ENCODE results near the gene ASPG. TPM values are rescaled to one million over a fixed set of nuclear protein-coding genes. Genes with fewer than 3 reads are reported as not detected.
A peak's percentile ranks its signal among the peaks of the same experiment; 100 is the strongest.

The ASPG gene
- total RNA-seq, 1 experiment from 2014 or later: not detected

DNA sequence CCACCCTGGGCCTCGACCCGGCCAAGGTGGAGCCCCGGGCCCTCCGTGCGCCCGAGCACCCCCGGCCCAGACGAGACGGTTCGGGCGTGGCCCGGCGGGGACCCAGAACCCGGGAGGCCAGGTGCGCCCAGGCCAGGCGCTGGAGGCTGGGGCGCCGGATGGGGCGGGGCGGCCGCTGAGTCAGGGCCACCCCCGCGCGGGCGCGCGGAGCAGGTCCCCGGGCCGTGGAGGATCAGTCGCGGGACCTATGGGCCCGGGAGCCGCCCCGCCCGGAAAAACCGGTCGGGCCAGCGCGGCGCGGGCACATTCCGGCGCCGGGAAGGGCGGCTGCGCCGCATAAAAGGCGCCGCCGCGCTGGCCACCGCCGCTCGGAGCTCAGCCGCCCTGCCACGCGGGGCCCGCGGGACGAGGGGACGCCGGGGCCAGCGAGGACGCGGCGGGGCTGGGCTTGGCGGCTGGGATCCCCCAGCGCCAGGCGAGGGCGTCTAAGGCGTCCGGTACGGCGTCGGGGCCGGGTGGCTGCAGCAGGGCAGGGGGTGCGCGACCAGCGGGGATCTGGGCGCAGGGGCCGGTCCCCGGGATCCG, 31.3 kb downstream of the ASPG start:
- POLR2A ChIA-PET: no interaction called here
- CTCF ChIA-PET: no interaction called here

DNA sequence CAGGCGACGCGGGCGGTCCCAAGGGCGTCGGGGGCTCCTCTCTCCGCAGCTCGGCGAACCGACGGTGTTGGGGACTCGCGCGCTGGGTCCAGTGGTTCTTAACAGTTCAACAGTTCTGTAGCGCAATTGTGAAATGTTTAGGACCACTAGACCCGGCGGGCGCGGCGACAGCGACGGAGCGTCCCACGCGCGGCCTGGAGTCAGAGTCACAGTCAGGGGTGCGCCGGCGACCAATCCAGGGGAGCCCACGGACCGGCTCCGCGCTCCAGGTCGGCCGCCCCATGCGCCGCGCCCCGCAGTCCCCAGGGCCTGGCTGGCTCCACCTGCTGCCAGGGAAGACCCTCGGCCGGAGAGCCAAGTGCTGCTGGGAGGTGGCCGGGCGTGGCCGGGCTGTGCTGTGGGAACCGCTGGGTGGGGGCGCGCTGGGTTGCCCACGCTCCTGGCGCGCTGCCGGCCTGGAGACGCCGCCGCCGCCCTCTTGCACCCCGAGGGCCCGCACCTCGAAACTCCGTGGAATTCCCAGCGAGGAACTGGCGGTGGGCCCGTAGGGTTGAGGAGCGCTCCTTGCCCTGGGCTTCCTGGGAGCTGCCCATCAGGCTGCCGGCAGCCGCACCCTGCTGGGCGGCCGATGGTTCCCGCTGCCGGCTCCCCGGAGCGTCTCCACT, 32.0 kb downstream of the ASPG start:
- Histone ChIP-seq H3K4me3 (ENCODE audit: low read depth in 2 of 2, low read length in 2 of 2) (0 out of 4 replicates have a peak overlapping the region, but pooled peaks of 1 of the 2 experiments have one; percentile 31), H3K36me3 (ENCODE audit: control insufficient read depth, insufficient read depth, low read length) (no peaks in the 10 kb centered on the region; the same call in 1 of the 2 replicates), H3K9me3 (ENCODE audit: control insufficient read depth, insufficient read depth, low read depth, low read length) (no peaks in the 10 kb centered on the region), H3K27me3 (ENCODE audit: control insufficient read depth, insufficient read depth, low read length) (no peaks in the 10 kb centered on the region; the same call in 1 of the 2 replicates), H3K27ac (ENCODE audit: low read length) (no peak overlapping the region), H3K4me1 (ENCODE audit: control insufficient read depth, insufficient read depth, low read length) (no peaks in the 10 kb centered on the region)
- in situ Hi-C loops (cut with HindIII; ENCODE audit: low pct_unique_long_range_greater_than_20kb, low sequenced_read_pairs): no loop called here
- ChIA-PET CTCF (no interaction called here), POLR2A (no interaction called here)
- intact Hi-C loops (cut with micrococcal nuclease; ENCODE audit: unreplicated experiment): no loop called here
- no peak for DNase-seq (ENCODE audit: low read depth, low spot score)
- no TSS peak for BruUV-seq (replicated peaks)
- peak; percentile 35; the same call in 1 of the 2 replicates for ATAC-seq
- TF ChIP-seq POLR2AphosphoS5 (IDR thresholded peaks at IDR 0.05; ENCODE audit: low read depth, low read length) (no peak), CTCF (IDR thresholded peaks at IDR 0.05) (no peak), TCF7L2 (IDR thresholded peaks at IDR 0.05; ENCODE audit: low read depth, low read length) (no peak), SIN3A (IDR thresholded peaks at IDR 0.05; ENCODE audit: borderline replicate concordance, insufficient read depth, low read depth, low read length) (no peak)
- TF ChIP-seq, protein P1, sequence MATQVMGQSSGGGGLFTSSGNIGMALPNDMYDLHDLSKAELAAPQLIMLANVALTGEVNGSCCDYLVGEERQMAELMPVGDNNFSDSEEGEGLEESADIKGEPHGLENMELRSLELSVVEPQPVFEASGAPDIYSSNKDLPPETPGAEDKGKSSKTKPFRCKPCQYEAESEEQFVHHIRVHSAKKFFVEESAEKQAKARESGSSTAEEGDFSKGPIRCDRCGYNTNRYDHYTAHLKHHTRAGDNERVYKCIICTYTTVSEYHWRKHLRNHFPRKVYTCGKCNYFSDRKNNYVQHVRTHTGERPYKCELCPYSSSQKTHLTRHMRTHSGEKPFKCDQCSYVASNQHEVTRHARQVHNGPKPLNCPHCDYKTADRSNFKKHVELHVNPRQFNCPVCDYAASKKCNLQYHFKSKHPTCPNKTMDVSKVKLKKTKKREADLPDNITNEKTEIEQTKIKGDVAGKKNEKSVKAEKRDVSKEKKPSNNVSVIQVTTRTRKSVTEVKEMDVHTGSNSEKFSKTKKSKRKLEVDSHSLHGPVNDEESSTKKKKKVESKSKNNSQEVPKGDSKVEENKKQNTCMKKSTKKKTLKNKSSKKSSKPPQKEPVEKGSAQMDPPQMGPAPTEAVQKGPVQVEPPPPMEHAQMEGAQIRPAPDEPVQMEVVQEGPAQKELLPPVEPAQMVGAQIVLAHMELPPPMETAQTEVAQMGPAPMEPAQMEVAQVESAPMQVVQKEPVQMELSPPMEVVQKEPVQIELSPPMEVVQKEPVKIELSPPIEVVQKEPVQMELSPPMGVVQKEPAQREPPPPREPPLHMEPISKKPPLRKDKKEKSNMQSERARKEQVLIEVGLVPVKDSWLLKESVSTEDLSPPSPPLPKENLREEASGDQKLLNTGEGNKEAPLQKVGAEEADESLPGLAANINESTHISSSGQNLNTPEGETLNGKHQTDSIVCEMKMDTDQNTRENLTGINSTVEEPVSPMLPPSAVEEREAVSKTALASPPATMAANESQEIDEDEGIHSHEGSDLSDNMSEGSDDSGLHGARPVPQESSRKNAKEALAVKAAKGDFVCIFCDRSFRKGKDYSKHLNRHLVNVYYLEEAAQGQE (IDR thresholded peaks at IDR 0.05; ENCODE audit: insufficient read depth in 1 of 2, low read depth in 2 of 2, low read length in 1 of 2): no peak

More for the DNA sequence above, 31.3 kb downstream of the ASPG start:
- Histone ChIP-seq H3K4me1 (ENCODE audit: control insufficient read depth, insufficient read depth, low read length) (no peaks in the 10 kb centered on the region), H3K27ac (ENCODE audit: low read length) (no peak overlapping the region), H3K9me3 (ENCODE audit: control insufficient read depth, insufficient read depth, low read depth, low read length) (no peaks in the 10 kb centered on the region), H3K4me3 (ENCODE audit: low read depth in 2 of 2, low read length in 2 of 2) (peak overlapping the region; percentile 31 to 37), H3K27me3 (ENCODE audit: control insufficient read depth, insufficient read depth, low read length) (no peaks in the 10 kb centered on the region; the same call in 1 of the 2 replicates), H3K36me3 (ENCODE audit: control insufficient read depth, insufficient read depth, low read length) (no peaks in the 10 kb centered on the region; the same call in 1 of the 2 replicates)
- ATAC-seq (peak; percentile 37), DNase-seq (ENCODE audit: low read depth, low spot score) (no peak)
- no TSS peak for BruUV-seq (replicated peaks)
- in situ Hi-C loops (cut with HindIII; ENCODE audit: low pct_unique_long_range_greater_than_20kb, low sequenced_read_pairs) (no loop called here), intact Hi-C loops (cut with micrococcal nuclease; ENCODE audit: unreplicated experiment) (no loop called here)
- TF ChIP-seq SIN3A (IDR thresholded peaks at IDR 0.05; ENCODE audit: borderline replicate concordance, insufficient read depth, low read depth, low read length) (no peak), TCF7L2 (IDR thresholded peaks at IDR 0.05; ENCODE audit: low read depth, low read length) (0 out of 2 replicates have a peak, but pooled peaks have one; percentile 50), POLR2AphosphoS5 (IDR thresholded peaks at IDR 0.05; ENCODE audit: low read depth, low read length) (no peak), CTCF (IDR thresholded peaks at IDR 0.05) (no peak)
- TF ChIP-seq, protein P1 (IDR thresholded peaks at IDR 0.05; ENCODE audit: insufficient read depth in 1 of 2, low read depth in 2 of 2, low read length in 1 of 2): no peak

Data from Panc1 (cell line).